Measurements from ENCODE around the gene SCFD2. TPM values are rescaled to one million over a fixed set of nuclear protein-coding genes. Genes with fewer than 3 reads are reported as not detected.

SCFD2 gene
- total RNA-seq, 2 donors from 2014 or later: 33.2 to 73.7 TPM

DNA sequence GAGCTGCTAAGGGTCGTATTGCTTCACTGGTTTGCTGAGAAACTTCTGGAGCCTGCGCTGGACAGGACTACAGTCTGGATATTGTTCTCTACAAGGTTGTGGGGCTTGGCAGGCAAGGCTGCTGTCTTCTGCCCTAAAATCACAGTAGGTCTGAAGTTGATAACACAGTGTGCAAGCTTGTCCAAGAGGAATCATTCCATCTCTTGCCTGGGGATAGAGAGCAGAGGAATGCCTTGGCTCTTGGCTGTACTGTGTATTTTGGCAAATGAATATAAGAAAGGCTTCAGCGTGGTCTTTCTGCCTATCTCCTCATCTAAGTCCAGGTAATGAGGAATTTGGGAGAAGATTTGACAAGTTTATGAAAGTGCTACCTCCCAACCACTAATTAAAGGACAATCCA is 513.1 kb downstream of the SCFD2 start:
- DNase-seq (ENCODE audit: low spot score) (no peak), ATAC-seq (no peak)
- Mint-ChIP-seq H3K27ac (no peak overlapping the region), H3K4me3 (no peak overlapping the region), H3K9me3 (no peaks in the 10 kb centered on the region), H3K27me3 (peaks cover 13 to 20% of the 10 kb centered on the region in 2 donors), H3K36me3 (no peaks in the 10 kb centered on the region), H3K4me1 (ENCODE audit: low read depth in 2 of 2) (no peaks in the 10 kb centered on the region)

DNA sequence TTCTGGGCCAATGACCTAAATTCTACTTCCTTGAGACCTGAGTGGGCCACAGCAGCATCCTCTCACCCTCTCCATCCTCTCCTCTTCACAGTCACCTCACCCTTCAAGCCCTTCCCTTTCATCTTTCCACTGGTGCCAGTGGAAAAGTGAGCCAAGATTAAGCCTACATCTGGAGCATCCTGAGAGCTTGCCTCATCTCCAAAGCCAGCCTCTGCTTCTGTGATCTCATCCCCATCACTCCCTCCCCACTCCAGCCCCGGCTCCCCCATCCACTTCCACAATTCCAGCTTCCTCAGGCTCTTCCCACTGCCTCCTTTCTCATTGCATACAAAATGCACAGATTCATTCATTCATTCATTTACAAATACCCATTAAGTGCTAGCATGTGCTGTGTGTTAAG is 513.8 kb downstream of the SCFD2 start:
- Mint-ChIP-seq H3K4me1 (ENCODE audit: low read depth in 2 of 2) (no peaks in the 10 kb centered on the region), H3K9me3 (no peaks in the 10 kb centered on the region), H3K27ac (no peak overlapping the region), H3K36me3 (no peaks in the 10 kb centered on the region), H3K27me3 (peaks cover 6 to 14% of the 10 kb centered on the region in 2 donors), H3K4me3 (no peak overlapping the region)
- DNase-seq (ENCODE audit: low spot score): no peak
- no peak for ATAC-seq

DNA sequence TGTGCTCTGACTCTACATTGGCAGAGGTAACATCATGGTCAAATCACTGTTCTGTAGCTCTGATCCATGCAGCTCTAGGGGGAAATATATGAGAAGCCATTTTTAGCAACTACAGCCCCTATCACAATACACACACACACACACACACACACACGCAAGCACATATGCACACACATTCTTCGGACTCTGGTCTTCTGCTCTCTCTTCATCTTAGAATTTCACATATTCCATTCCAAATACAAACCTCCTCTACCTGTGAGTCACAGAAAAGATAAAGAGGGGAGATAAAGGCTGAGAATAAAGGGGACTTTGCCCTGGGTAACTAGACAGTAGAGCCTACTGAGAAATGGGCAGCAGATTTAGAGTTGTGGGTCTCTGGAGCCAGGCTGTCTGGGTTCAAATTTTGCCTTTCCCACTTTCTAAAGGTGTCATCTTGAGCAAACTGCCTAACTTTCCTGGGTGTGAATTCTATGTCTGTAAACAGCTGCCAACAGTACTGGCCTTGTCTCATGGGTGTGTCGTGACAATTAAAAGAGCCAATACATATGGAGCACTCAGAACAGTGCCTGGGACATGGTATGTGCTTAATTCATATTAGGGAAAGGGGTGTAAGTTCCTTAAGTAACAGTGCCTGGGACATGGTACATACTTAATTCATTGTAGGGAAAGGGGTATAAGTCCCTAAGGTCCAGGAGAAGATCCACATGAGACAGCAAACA is 515.3 kb downstream of the SCFD2 start:
- H3K27ac Mint-ChIP-seq: no peak overlapping the region
- H3K4me1 Mint-ChIP-seq (ENCODE audit: low read depth in 2 of 2): no peaks in the 10 kb centered on the region
- peaks cover 0 to 11% of the 10 kb centered on the region in 2 donors for H3K27me3 Mint-ChIP-seq
- H3K9me3 Mint-ChIP-seq: no peaks in the 10 kb centered on the region
- no peak for DNase-seq (ENCODE audit: low spot score)
- ATAC-seq: no peak
- no peak overlapping the region for H3K4me3 Mint-ChIP-seq
- H3K36me3 Mint-ChIP-seq: no peaks in the 10 kb centered on the region

DNA sequence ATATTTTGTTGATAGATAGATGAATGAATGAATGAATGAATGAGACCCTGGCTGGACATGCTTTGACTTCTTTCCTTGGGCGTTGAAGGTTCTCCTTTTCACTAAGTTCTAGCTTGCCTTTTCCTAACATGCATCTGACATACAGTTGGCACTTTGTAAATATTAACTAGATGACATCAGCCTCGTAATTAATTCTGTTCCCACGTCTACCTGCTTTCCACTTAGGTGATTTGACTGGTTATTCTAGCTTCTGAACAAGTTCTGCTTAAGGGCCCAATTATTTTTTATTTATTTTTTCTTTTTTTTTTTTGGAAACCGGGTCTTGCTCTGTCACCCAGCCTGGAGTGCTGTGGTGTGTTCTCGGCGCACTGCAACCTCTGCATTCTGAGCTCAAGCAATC is 517.6 kb downstream of the SCFD2 start:
- DNase-seq (ENCODE audit: low spot score) (no peak), ATAC-seq (no peak)
- Mint-ChIP-seq H3K4me1 (ENCODE audit: low read depth in 2 of 2) (peaks cover 0 to 4% of the 10 kb centered on the region in 2 donors), H3K27me3 (peaks cover 8 to 13% of the 10 kb centered on the region in 2 donors), H3K9me3 (no peaks in the 10 kb centered on the region), H3K4me3 (no peak overlapping the region), H3K36me3 (no peaks in the 10 kb centered on the region), H3K27ac (no peak overlapping the region)

DNA sequence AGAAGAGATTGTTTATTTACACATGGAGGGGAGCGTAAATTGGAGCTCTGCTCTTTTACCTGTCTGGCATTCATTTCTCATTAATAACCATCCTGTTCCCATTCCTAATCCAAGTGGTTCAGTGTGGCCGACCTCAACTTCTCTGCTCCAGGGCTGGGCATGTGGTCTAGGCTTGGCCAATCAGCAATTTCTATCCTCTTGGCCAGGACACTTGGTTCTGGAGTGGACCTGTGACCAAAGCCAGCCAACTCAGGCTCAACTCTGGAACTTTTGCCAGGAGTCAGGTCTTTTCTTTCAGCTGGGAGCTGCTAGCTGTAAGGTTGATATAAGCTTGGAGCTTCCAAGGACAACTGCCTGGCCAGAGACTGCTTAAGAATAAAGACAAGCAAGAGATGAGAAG is 519.4 kb downstream of the SCFD2 start:
- H3K4me1 Mint-ChIP-seq (ENCODE audit: low read depth in 2 of 2): peaks cover 0 to 4% of the 10 kb centered on the region in 2 donors
- peaks cover 6 to 8% of the 10 kb centered on the region in 2 donors for H3K27me3 Mint-ChIP-seq
- DNase-seq (ENCODE audit: low spot score) (no peak), ATAC-seq (no peak)
- H3K27ac Mint-ChIP-seq: no peak overlapping the region
- H3K4me3 Mint-ChIP-seq: no peak overlapping the region
- no peaks in the 10 kb centered on the region for H3K36me3 Mint-ChIP-seq
- no peaks in the 10 kb centered on the region for H3K9me3 Mint-ChIP-seq

DNA sequence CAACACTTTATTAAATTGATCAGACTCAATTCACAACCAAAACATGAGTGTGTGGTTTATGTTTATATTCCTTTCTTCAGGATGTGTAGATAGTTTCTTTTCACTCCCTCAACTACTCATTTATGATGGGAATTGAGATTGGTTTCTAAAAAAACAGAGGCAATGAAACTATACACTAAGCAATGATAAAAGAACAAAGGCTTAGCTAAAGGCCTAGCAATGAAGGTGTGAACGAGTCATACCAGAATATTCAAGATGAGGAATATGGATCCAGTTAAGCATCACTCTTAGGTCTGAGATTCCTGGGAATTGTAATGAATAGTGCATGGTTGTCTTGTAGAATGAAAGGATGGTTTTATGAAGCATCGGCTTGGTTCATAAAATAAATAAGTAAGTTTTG is 521.3 kb downstream of the SCFD2 start:
- no peak for DNase-seq (ENCODE audit: low spot score)
- Mint-ChIP-seq H3K27ac (no peak overlapping the region), H3K9me3 (no peaks in the 10 kb centered on the region), H3K4me3 (no peak overlapping the region), H3K36me3 (no peaks in the 10 kb centered on the region), H3K4me1 (ENCODE audit: low read depth in 2 of 2) (peaks cover 0 to 4% of the 10 kb centered on the region in 2 donors), H3K27me3 (peaks cover 6 to 8% of the 10 kb centered on the region in 2 donors)
- ATAC-seq: no peak

DNA sequence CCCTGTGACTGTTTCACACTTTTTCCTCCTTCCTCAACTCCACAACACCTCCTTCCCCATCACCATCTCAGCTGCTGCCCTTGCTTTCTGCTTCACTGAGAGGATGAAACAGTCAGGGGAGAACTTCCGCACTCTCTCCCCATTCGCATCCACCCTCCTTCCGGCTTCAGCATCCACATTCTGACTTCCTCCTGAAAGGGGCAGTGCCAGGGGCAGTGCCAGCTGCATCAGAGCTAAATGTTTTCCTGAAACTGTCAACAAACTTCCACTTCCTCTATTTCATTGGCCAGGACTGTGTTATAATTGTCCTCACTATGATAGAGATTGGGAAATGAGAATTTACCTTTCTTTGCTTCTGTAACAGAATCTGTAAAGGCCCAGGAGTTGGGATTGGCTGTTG is 521.9 kb downstream of the SCFD2 start:
- H3K36me3 Mint-ChIP-seq: no peaks in the 10 kb centered on the region
- peaks cover 0 to 4% of the 10 kb centered on the region in 2 donors for H3K4me1 Mint-ChIP-seq (ENCODE audit: low read depth in 2 of 2)
- H3K27me3 Mint-ChIP-seq: peaks cover 6 to 14% of the 10 kb centered on the region in 2 donors
- H3K9me3 Mint-ChIP-seq: no peaks in the 10 kb centered on the region
- H3K4me3 Mint-ChIP-seq: no peak overlapping the region
- no peak overlapping the region for H3K27ac Mint-ChIP-seq
- DNase-seq (ENCODE audit: low spot score) (no peak), ATAC-seq (no peak)

DNA sequence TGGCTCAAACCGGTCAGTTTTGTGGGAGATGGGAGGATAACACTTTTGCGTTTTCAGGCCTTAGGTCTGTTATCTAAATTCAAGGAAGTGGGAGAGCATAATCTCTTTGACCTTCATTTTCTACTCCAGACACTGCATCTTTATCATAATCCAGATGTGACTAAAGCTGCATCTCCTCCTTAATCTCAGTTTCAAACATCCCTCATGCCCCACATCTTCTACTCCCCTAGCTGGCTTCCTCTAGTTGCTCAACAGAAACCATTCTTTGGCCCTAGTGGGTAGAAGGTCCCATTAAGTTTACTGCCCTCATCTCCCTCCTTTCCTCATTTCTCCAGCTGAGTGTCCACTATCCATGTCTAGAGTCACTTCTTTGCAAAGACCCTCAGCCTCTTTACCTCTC is 522.5 kb downstream of the SCFD2 start:
- no peaks in the 10 kb centered on the region for H3K36me3 Mint-ChIP-seq
- H3K27ac Mint-ChIP-seq: no peak overlapping the region
- DNase-seq (ENCODE audit: low spot score): no peak
- no peak for ATAC-seq
- H3K27me3 Mint-ChIP-seq: peaks cover 6 to 16% of the 10 kb centered on the region in 2 donors
- no peak overlapping the region for H3K4me3 Mint-ChIP-seq
- peaks cover 0 to 4% of the 10 kb centered on the region in 2 donors for H3K4me1 Mint-ChIP-seq (ENCODE audit: low read depth in 2 of 2)
- H3K9me3 Mint-ChIP-seq: no peaks in the 10 kb centered on the region

DNA sequence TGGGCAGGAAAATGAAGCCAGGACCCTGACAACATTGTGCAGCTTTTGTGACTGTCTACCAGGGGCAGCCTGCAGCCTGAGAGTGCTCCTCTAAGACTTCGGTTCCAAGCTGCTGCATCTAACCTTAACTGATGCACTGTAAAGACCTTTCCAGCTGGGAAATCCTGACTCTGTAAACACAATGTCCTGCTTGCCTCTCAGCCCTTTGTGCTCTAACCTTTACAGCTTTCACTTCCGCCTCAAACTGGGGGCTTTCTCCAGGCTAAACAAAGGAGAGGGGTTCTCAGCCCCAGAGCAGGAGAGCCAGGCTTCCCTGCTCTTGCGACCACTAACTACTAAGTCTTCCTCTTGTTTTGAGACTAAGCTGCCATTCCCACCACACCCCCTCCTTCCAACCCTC is 523.1 kb downstream of the SCFD2 start:
- no peak for DNase-seq (ENCODE audit: low spot score)
- no peaks in the 10 kb centered on the region for H3K36me3 Mint-ChIP-seq
- H3K4me3 Mint-ChIP-seq: no peak overlapping the region
- no peak overlapping the region for H3K27ac Mint-ChIP-seq
- no peak for ATAC-seq
- H3K9me3 Mint-ChIP-seq: no peaks in the 10 kb centered on the region
- H3K4me1 Mint-ChIP-seq (ENCODE audit: low read depth in 2 of 2): peaks cover 0 to 4% of the 10 kb centered on the region in 2 donors
- peaks cover 6 to 21% of the 10 kb centered on the region in 2 donors for H3K27me3 Mint-ChIP-seq

DNA sequence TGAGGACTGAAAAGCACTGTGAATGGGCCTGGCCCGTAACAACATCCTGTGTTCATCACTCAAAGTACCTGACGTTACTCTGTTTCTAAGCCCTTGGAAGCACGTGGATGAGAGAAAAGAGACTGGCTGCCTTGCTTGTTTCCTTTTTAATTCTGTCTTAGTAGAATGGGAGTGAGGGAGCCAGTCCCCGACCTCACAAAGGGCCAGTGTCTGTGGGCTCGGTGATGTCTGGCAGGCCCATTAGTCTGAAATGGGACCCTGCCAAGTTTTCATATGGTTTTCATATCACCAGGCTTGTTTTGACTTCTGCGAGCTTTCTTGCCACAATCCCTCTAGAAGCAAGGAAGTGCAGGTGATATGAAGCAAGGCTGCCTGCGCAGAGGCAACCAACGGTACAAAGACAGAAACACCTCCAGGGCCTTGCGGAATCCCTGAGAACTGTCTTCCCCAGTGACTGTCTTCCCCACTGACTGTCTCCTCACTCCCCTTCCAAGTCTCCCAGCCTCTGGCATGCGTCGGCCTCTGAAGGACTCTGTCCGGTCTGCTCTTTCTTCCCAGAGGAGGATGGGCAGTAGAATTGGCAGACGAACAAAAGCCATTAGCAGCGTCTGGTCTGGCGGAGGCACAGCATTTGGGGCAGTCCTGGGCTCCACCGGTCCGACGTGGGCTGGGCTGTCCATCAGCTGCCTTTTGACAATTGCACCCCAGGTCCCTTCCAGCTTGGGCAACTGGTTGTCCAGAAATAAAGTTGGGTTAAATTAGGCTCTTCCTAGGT is 524.0 kb downstream of the SCFD2 start:
- H3K9me3 Mint-ChIP-seq: no peaks in the 10 kb centered on the region
- peaks cover 8 to 26% of the 10 kb centered on the region in 2 donors for H3K27me3 Mint-ChIP-seq
- H3K4me1 Mint-ChIP-seq (ENCODE audit: low read depth in 2 of 2): peaks cover 0 to 4% of the 10 kb centered on the region in 2 donors
- H3K27ac Mint-ChIP-seq: no peak overlapping the region
- ATAC-seq (no peak), DNase-seq (ENCODE audit: low spot score) (no peak)
- H3K36me3 Mint-ChIP-seq: no peaks in the 10 kb centered on the region
- H3K4me3 Mint-ChIP-seq: no peak overlapping the region

DNA sequence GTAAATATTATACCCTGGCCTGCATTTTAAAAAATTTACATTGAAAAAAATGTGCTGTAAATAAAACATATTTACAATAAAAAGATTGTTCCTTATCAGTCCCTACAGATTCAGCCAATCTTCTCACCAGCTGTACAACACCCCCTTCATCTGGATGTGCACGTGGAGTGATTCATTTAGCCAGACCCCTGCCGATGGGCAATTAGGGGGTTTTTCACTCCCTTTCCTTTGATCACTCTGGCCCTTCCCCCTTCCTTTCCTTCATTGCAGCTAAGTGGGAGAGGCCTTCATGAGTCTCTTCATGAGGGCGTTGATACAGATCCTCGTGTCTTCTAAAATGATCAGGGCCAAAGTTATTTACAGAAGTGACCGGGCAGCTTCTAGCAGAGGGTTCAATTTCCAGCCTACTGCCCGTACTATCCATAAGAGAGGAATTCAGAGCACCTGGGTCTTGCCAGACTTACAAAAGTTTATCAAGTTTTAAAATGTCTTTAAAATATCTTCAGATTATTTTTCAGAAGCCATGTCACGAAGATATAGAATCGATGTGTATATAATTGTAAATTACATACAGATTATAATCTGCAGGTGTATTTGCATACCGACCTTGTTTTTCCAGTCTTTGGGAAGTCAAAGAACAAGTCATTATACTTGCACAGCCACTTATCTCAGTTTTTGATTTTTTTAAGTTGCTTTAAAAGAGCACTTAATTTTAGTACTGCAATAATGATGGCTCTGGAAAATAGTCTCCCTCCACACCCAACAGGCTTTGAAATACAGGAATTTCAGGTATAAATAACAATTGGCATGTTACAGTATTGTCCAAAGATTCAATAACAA is 525.1 kb downstream of the SCFD2 start:
- H3K4me1 Mint-ChIP-seq (ENCODE audit: low read depth in 2 of 2): peaks cover 0 to 4% of the 10 kb centered on the region in 2 donors
- peaks cover 8 to 28% of the 10 kb centered on the region in 2 donors for H3K27me3 Mint-ChIP-seq
- no peaks in the 10 kb centered on the region for H3K9me3 Mint-ChIP-seq
- H3K4me3 Mint-ChIP-seq: no peak overlapping the region
- H3K27ac Mint-ChIP-seq: no peak overlapping the region
- H3K36me3 Mint-ChIP-seq: no peaks in the 10 kb centered on the region
- no peak for DNase-seq (ENCODE audit: low spot score)
- no peak for ATAC-seq

DNA sequence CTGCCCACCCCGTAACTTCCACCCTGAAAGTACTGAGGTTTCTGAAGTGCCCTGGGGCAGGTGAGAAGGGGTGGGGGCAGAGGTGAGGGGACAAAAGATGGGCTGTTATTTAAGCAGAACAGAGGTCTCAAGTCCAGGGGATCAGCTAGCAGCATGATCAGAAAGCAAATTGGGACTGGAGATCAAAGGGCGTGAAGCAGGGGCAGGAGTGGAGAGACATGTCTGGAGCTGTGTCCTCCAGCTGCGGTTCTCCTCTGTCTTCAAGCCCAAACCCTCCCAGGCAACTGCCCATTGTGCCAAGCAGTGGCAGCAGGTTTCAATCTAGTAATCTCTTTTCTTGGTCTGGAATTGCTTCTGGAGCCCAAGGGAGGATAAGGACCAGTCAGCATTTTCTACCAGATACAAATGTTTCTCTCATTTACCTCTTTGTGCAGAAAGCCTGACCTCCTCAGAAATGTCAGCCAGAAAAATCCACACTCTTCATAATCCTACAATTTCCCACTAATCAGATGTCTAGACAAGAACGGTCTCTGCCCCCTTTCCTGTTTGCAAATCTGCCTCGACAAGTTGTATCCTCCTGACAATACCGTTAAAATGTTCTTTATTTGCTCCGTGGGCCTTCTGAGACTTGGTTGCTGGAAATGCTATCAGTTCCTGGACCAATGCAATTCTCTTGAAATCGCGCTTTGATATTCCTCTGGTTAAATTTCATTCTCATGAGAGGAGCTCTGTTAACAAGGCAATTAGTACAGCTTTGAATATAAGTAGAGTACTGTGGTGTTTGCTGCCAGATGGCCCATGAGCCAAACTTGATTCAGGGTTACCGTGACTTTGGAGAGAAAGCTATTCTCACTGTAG is 526.9 kb downstream of the SCFD2 start:
- no peak overlapping the region for H3K4me3 Mint-ChIP-seq
- H3K4me1 Mint-ChIP-seq (ENCODE audit: low read depth in 2 of 2): peaks cover 0 to 3% of the 10 kb centered on the region in 2 donors
- ATAC-seq (no peak), DNase-seq (ENCODE audit: low spot score) (no peak)
- H3K27me3 Mint-ChIP-seq: peaks cover 7 to 29% of the 10 kb centered on the region in 2 donors
- H3K9me3 Mint-ChIP-seq: no peaks in the 10 kb centered on the region
- H3K27ac Mint-ChIP-seq: no peak overlapping the region
- H3K36me3 Mint-ChIP-seq: no peaks in the 10 kb centered on the region

Measured in natural killer cell treated with Interleukin-12 subunit alpha and Interleukin-12 subunit beta and Interleukin-15 and Interleukin-18, amount 100 ng/mL, for 72 hours (primary cell).